ENCODE data around the gene HNRNPA3.

HNRNPA3 gene

GRCh38 chr2:177268187-177268871 is 55.7 kb downstream of the HNRNPA3 start:
- H3K27ac ChIP-seq (ENCODE audit: low read depth, low read length): no peak overlapping the region
- H3F3A ChIP-seq (ENCODE audit: insufficient read depth): peaks cover 15% of the 10 kb centered on the region; the same call in 1 of the 2 replicates
- H3K27me3 ChIP-seq (ENCODE audit: low read length): no peaks in the 10 kb centered on the region
- no peaks in the 10 kb centered on the region for H4K20me1 ChIP-seq (ENCODE audit: low read depth, low read length)
- no peak overlapping the region for H3K9ac ChIP-seq (ENCODE audit: low read length)
- H3K4me2 ChIP-seq (ENCODE audit: low read depth, low read length, poor library complexity, severe bottlenecking): no peak overlapping the region
- H3K9me3 ChIP-seq (ENCODE audit: insufficient read depth, low read length): no peaks in the 10 kb centered on the region
- no peaks in the 10 kb centered on the region for H3K36me3 ChIP-seq (ENCODE audit: low read length)
- H2AFZ ChIP-seq (ENCODE audit: low read depth, low read length, severe bottlenecking): no peak overlapping the region
- TF ChIP-seq, protein P1, sequence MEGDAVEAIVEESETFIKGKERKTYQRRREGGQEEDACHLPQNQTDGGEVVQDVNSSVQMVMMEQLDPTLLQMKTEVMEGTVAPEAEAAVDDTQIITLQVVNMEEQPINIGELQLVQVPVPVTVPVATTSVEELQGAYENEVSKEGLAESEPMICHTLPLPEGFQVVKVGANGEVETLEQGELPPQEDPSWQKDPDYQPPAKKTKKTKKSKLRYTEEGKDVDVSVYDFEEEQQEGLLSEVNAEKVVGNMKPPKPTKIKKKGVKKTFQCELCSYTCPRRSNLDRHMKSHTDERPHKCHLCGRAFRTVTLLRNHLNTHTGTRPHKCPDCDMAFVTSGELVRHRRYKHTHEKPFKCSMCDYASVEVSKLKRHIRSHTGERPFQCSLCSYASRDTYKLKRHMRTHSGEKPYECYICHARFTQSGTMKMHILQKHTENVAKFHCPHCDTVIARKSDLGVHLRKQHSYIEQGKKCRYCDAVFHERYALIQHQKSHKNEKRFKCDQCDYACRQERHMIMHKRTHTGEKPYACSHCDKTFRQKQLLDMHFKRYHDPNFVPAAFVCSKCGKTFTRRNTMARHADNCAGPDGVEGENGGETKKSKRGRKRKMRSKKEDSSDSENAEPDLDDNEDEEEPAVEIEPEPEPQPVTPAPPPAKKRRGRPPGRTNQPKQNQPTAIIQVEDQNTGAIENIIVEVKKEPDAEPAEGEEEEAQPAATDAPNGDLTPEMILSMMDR (IDR thresholded peaks at IDR 0.05; ENCODE audit: insufficient read depth, low read length, poor library complexity, severe bottlenecking): no peak
- no peak for TF ChIP-seq EZH2phosphoT487 (conservative IDR thresholded peaks at IDR 0.05; ENCODE audit: low read length)
- H3K9me2 ChIP-seq (replicated peaks; ENCODE audit: insufficient read depth, low read length): no peaks in the 10 kb centered on the region
- H3K4me3 ChIP-seq (ENCODE audit: insufficient read depth, low read length, poor library complexity, severe bottlenecking): no peak overlapping the region
- H3K79me2 ChIP-seq (ENCODE audit: insufficient read depth, low read length): peaks cover 8% of the 10 kb centered on the region

DNA sequence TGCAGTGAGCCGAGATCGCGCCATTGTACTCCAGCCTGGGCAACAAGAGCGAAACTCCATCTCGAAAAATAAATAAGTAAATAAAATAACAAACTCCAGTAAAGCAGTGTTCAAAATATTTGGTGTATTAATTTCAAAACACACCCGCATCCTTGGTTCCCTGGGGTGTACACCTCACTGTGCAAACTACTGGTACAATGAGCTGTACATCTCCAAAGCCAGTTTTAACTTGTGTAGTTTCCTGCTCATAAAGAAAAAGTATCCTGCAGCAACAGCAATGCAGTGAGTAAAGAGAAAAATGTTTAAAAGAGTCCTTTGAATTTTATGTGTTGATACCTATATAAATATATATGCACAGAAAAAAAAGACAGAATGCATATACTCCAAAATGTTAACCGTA is 56.3 kb downstream of the HNRNPA3 start:
- H3K4me2 ChIP-seq (ENCODE audit: low read depth, low read length, poor library complexity, severe bottlenecking): no peak overlapping the region
- H3K27me3 ChIP-seq (ENCODE audit: low read length): no peaks in the 10 kb centered on the region
- H2AFZ ChIP-seq (ENCODE audit: low read depth, low read length, severe bottlenecking): no peak overlapping the region
- TF ChIP-seq, protein P1 (IDR thresholded peaks at IDR 0.05; ENCODE audit: insufficient read depth, low read length, poor library complexity, severe bottlenecking): no peak
- no peak for TF ChIP-seq EZH2phosphoT487 (conservative IDR thresholded peaks at IDR 0.05; ENCODE audit: low read length)
- H3K36me3 ChIP-seq (ENCODE audit: low read length): no peaks in the 10 kb centered on the region
- H3K4me3 ChIP-seq (ENCODE audit: insufficient read depth, low read length, poor library complexity, severe bottlenecking): no peak overlapping the region
- no peak overlapping the region for H3K9ac ChIP-seq (ENCODE audit: low read length)
- no peak overlapping the region for H3K27ac ChIP-seq (ENCODE audit: low read depth, low read length)
- H3K9me2 ChIP-seq (replicated peaks; ENCODE audit: insufficient read depth, low read length): no peaks in the 10 kb centered on the region
- H3F3A ChIP-seq (ENCODE audit: insufficient read depth): peaks cover 15% of the 10 kb centered on the region; the same call in 1 of the 2 replicates
- peaks cover 5% of the 10 kb centered on the region; the same call in 1 of the 2 replicates for H3K79me2 ChIP-seq (ENCODE audit: insufficient read depth, low read length)
- H4K20me1 ChIP-seq (ENCODE audit: low read depth, low read length): no peaks in the 10 kb centered on the region
- H3K9me3 ChIP-seq (ENCODE audit: insufficient read depth, low read length): no peaks in the 10 kb centered on the region

GRCh38 chr2:177270531-177270930 is 57.9 kb downstream of the HNRNPA3 start:
- Histone ChIP-seq H3K9me3 (ENCODE audit: insufficient read depth, low read length) (no peaks in the 10 kb centered on the region), H2AFZ (ENCODE audit: low read depth, low read length, severe bottlenecking) (no peak overlapping the region), H3K36me3 (ENCODE audit: low read length) (no peaks in the 10 kb centered on the region), H3F3A (ENCODE audit: insufficient read depth) (peaks cover 8% of the 10 kb centered on the region; the same call in 1 of the 2 replicates), H4K20me1 (ENCODE audit: low read depth, low read length) (no peaks in the 10 kb centered on the region), H3K9ac (ENCODE audit: low read length) (no peak overlapping the region), H3K27ac (ENCODE audit: low read depth, low read length) (no peak overlapping the region), H3K27me3 (ENCODE audit: low read length) (no peaks in the 10 kb centered on the region), H3K79me2 (ENCODE audit: insufficient read depth, low read length) (no peaks in the 10 kb centered on the region), H3K9me2 (replicated peaks; ENCODE audit: insufficient read depth, low read length) (no peaks in the 10 kb centered on the region), H3K4me2 (ENCODE audit: low read depth, low read length, poor library complexity, severe bottlenecking) (no peak overlapping the region), H3K4me3 (ENCODE audit: insufficient read depth, low read length, poor library complexity, severe bottlenecking) (no peak overlapping the region)
- TF ChIP-seq EZH2phosphoT487 (conservative IDR thresholded peaks at IDR 0.05; ENCODE audit: low read length): no peak
- TF ChIP-seq, protein P1 (IDR thresholded peaks at IDR 0.05; ENCODE audit: insufficient read depth, low read length, poor library complexity, severe bottlenecking): no peak
